Smooth muscle cell (in vitro differentiated cells): ENCODE data around the gene PPFIA1. TPM values are rescaled to one million over a fixed set of nuclear protein-coding genes. Genes with fewer than 3 reads are reported as not detected.

Experiments
- DNase-seq: peaks from one replicate; lab custom pipeline; 2025; ENCODE audit not compliant: unreplicated experiment; lab: John Stamatoyannopoulos, UW
- H2AFZ ChIP-seq: fragments of 200-600 bp; sonication (generic); 2 replicates; pipeline ENCODE4 v1.6.0; 2016; ENCODE audit warnings: antibody characterized with exemption, low read depth, mild to moderate bottlenecking
- H3F3A ChIP-seq: fragments of 200-600 bp; sonication (generic); 2 replicates; pipeline ENCODE4 v1.6.0; 2017; ENCODE audit warnings: antibody characterized with exemption, low read depth
- H3K27ac ChIP-seq: fragments of 200-600 bp; sonication (generic); 2 replicates; pipeline ENCODE4 v1.5.1; 2016; ENCODE audit warnings: low read depth, mild to moderate bottlenecking
- H3K27me3 ChIP-seq: fragments of 200-600 bp; sonication (generic); 2 replicates; pipeline ENCODE4 v1.6.1; 2016; ENCODE audit warnings: low read depth, mild to moderate bottlenecking
- H3K36me3 ChIP-seq: fragments of 200-600 bp; sonication (generic); 2 replicates; pipeline ENCODE4 v1.5.1; 2016; ENCODE audit warnings: low read depth
- H3K4me1 ChIP-seq: fragments of 200-600 bp; sonication (generic); 2 replicates; pipeline ENCODE4 v1.5.1; 2016; ENCODE audit warnings: low read depth
- H3K4me2 ChIP-seq: fragments of 200-600 bp; sonication (generic); 2 replicates; pipeline ENCODE4 v1.6.0; 2016; ENCODE audit warnings: mild to moderate bottlenecking
- H3K4me3 ChIP-seq: fragments of 200-600 bp; sonication (generic); 2 replicates; pipeline ENCODE4 v1.5.1; 2016; ENCODE audit warnings: mild to moderate bottlenecking
- H3K79me2 ChIP-seq: fragments of 200-600 bp; sonication (generic); 2 replicates; pipeline ENCODE4 v1.6.0; 2016; ENCODE audit warnings: low read depth, mild to moderate bottlenecking
- H3K9ac ChIP-seq: fragments of 200-600 bp; sonication (generic); 2 replicates; pipeline ENCODE4 v1.6.0; 2016; ENCODE audit warnings: low read depth
- H3K9me3 ChIP-seq: fragments of 200-600 bp; sonication (generic); replicated peaks from 2 replicates; pipeline ENCODE4 v1.5.1; 2016; ENCODE audit warnings: low read depth
- H4K20me1 ChIP-seq: fragments of 200-600 bp; sonication (generic); 2 replicates; pipeline ENCODE4 v1.6.0; 2016; ENCODE audit warnings: low read depth
- CTCF ChIP-seq: fragments of 200-600 bp; sonication (generic); IDR thresholded peaks from 2 replicates; pipeline ENCODE4 v1.5.1; 2017; ENCODE audit warnings: borderline replicate concordance, mild to moderate bottlenecking, antibody characterized with exemption; ENCODE audit not compliant: insufficient read depth, poor library complexity, severe bottlenecking
- WGBS: methylation state at CpG from one replicate; pipeline ENCODE4 v1.1.7; 2016; ENCODE audit warnings: low lambda C conversion rate; 5-methylcytosine and 5-hydroxymethylcytosine counted together
- polyA plus RNA-seq: library from polyadenylated mRNA; unstranded; fragments of >200 nt; fragmentation: Nextera tagmentation; extraction: Ambion mirVana; gene quantifications from 2 replicates; pipeline ENCODE4 v1.2.1, GENCODE V29; 2016
- total RNA-seq: library from RNA; depleted of rRNA; stranded (reverse); fragments of >200 nt; gene quantifications from 2 replicates; pipeline ENCODE4 v1.2.3, GENCODE V29; 2014

The PPFIA1 gene
- total and polyA plus RNA-seq, 2 experiments from 2014 or later, result 23.8 to 48.2 TPM

GRCh38 chr11:70419307-70420007 is 149.0 kb downstream of the PPFIA1 start:
- Histone ChIP-seq H3K9me3 (no peaks in the 10 kb centered on the region), H3K9ac (peak overlapping the region; percentile 29), H3K79me2 (peaks cover 4% of the 10 kb centered on the region), H3K27ac (peak overlapping the region; percentile 74), H3K36me3 (no peaks in the 10 kb centered on the region), H3K4me1 (no peaks in the 10 kb centered on the region), H3K4me3 (no peak overlapping the region), H3K4me2 (no peak overlapping the region), H2AFZ (no peak overlapping the region), H3F3A (no peaks in the 10 kb centered on the region), H3K27me3 (no peaks in the 10 kb centered on the region), H4K20me1 (peaks cover 84% of the 10 kb centered on the region)
- WGBS, result 96% methylated on average over 17 of the region's 17 CpGs
- TF ChIP-seq CTCF, result no peak
- DNase-seq, result no peak

GRCh38 chr11:70420008-70420464 is 149.5 kb downstream of the PPFIA1 start:
- H2AFZ ChIP-seq, result no peak overlapping the region
- H3K4me1 ChIP-seq, result no peaks in the 10 kb centered on the region
- H3K36me3 ChIP-seq, result no peaks in the 10 kb centered on the region
- no peak overlapping the region for H3K4me3 ChIP-seq
- no peak for TF ChIP-seq CTCF
- H3K9me3 ChIP-seq, result no peaks in the 10 kb centered on the region
- peak overlapping the region; percentile 29 for H3K9ac ChIP-seq
- H3K79me2 ChIP-seq, result peaks cover 4% of the 10 kb centered on the region
- H3K4me2 ChIP-seq, result no peak overlapping the region
- H3K27ac ChIP-seq, result peak overlapping the region; percentile 74
- no peak for DNase-seq
- WGBS, result 72% methylated on average over 14 of the region's 14 CpGs
- peaks cover 84% of the 10 kb centered on the region for H4K20me1 ChIP-seq
- H3F3A ChIP-seq, result no peaks in the 10 kb centered on the region
- H3K27me3 ChIP-seq, result no peaks in the 10 kb centered on the region

GRCh38 chr11:70420496-70420895 is 150.0 kb downstream of the PPFIA1 start:
- Histone ChIP-seq H3K36me3 (no peaks in the 10 kb centered on the region), H3K27ac (peak overlapping the region; percentile 31), H3K9me3 (no peaks in the 10 kb centered on the region), H2AFZ (no peak overlapping the region), H3F3A (no peaks in the 10 kb centered on the region), H3K9ac (no peak overlapping the region), H3K79me2 (peaks cover 4% of the 10 kb centered on the region), H3K4me1 (no peaks in the 10 kb centered on the region), H3K27me3 (no peaks in the 10 kb centered on the region), H3K4me3 (no peak overlapping the region), H3K4me2 (no peak overlapping the region), H4K20me1 (peaks cover 84% of the 10 kb centered on the region)
- WGBS, result 95% methylated on average over 9 of the region's 9 CpGs
- DNase-seq, result no peak
- TF ChIP-seq CTCF, result no peak

- DNase-seq, result no peak
- Histone ChIP-seq H3K4me1 (no peaks in the 10 kb centered on the region), H2AFZ (no peak overlapping the region), H3K27ac (no peak overlapping the region), H3K9ac (no peak overlapping the region), H3K36me3 (no peaks in the 10 kb centered on the region), H4K20me1 (peaks cover 84% of the 10 kb centered on the region), H3K4me3 (no peak overlapping the region), H3K9me3 (no peaks in the 10 kb centered on the region), H3K79me2 (peaks cover 4% of the 10 kb centered on the region), H3F3A (no peaks in the 10 kb centered on the region), H3K27me3 (no peaks in the 10 kb centered on the region), H3K4me2 (no peak overlapping the region)
- TF ChIP-seq CTCF, result no peak
- 98% methylated on average over 13 of the region's 13 CpGs for WGBS
Measured at GRCh38 chr11:70421123-70421522, 150.6 kb downstream of the PPFIA1 start.
